ENCODE results near the gene VWA7.
"Not testable (repeated sequence)": the region's sequence is repeated elsewhere in the genome, so short reads cannot be mapped to it uniquely, and the experiment has no call there.

VWA7 gene

DNA sequence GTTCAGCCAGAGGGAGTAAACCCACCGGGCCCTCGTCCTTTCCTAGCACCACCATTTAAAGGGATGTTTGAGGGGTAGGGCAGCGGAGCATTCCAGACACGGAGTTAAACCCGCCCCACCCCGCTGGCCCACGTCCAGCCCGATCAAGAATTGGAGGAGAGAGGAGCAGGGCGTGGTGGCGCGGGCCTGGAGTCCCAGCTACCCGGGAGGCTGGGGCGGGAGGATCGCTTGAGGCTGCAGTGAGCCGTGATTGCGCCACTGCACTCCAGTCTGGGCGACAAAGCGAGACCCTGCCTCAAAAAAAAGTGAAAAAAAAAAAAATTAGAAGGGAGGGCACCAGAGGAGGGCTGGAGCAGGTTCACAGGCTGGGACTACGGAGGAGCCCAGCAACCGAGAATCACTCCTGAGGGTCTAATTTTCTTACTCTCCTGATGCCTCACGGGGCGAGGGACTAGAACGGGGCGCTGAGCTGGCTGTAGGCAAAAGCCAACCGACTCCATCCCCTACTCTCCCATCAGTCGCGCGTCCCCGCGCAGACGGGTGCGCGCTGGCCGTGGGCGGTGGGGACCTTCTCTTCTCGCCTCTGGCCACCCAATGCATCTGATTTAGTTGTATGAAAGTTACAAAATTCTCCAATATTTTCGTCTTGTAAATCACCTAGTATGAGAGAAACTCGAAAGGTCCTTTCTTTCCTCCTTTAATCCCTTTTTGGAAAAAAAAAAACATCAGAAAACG, 44.3 kb upstream of the VWA7 start:
- ATAC-seq (ENCODE audit: low read depth), result no peak; the same call in 2 of the 3 replicates
- Histone ChIP-seq H3K4me3 (ENCODE audit: severe bottlenecking) (peak overlapping the region; percentile 35), H3K27me3 (ENCODE audit: insufficient read depth, poor library complexity, severe bottlenecking) (no peaks in the 10 kb centered on the region), H3K27ac (ENCODE audit: poor library complexity, severe bottlenecking) (peak overlapping the region; percentile 92), H3K36me3 (ENCODE audit: low read depth) (peaks cover 6% of the 10 kb centered on the region; the same call in 1 of the 2 replicates), H3K4me1 (ENCODE audit: insufficient read depth, poor library complexity, severe bottlenecking) (peaks cover 49% of the 10 kb centered on the region), H3K9me3 (ENCODE audit: severe bottlenecking) (no peaks in the 10 kb centered on the region)
- TF ChIP-seq, protein P1, sequence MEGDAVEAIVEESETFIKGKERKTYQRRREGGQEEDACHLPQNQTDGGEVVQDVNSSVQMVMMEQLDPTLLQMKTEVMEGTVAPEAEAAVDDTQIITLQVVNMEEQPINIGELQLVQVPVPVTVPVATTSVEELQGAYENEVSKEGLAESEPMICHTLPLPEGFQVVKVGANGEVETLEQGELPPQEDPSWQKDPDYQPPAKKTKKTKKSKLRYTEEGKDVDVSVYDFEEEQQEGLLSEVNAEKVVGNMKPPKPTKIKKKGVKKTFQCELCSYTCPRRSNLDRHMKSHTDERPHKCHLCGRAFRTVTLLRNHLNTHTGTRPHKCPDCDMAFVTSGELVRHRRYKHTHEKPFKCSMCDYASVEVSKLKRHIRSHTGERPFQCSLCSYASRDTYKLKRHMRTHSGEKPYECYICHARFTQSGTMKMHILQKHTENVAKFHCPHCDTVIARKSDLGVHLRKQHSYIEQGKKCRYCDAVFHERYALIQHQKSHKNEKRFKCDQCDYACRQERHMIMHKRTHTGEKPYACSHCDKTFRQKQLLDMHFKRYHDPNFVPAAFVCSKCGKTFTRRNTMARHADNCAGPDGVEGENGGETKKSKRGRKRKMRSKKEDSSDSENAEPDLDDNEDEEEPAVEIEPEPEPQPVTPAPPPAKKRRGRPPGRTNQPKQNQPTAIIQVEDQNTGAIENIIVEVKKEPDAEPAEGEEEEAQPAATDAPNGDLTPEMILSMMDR (IDR thresholded peaks at IDR 0.05; ENCODE audit: poor library complexity, severe bottlenecking), result no peak
- DNase-seq (ENCODE audit: low spot score), result peak; percentile 82

DNA sequence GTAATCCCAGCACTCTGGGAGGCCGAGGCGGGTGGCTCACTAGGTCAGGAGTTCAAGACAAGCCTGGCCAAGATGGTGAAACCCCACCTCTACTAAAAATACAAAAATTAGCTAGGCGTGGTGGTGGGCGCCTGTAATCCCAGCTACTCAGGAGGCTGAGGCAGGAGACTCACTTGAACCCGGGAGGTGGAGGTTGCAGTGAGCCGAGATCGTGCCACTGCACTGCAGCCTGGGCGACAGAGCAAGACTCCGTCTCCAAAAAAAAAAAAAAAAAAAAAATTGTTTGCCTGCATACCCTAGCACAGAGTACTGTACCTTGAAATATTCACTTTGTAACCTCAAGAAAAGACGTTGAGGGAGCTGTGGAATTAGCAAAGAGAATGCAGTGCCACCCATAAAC, 43.3 kb upstream of the VWA7 start:
- not testable (repeated sequence) for H3K36me3 ChIP-seq (ENCODE audit: low read depth); H3K9me3 ChIP-seq (ENCODE audit: severe bottlenecking); ATAC-seq (ENCODE audit: low read depth); H3K27me3 ChIP-seq (ENCODE audit: insufficient read depth, poor library complexity, severe bottlenecking); H3K4me3 ChIP-seq (ENCODE audit: severe bottlenecking); DNase-seq (ENCODE audit: low spot score)
- Histone ChIP-seq H3K27ac (ENCODE audit: poor library complexity, severe bottlenecking) (peak overlapping the region; percentile 92), H3K4me1 (ENCODE audit: insufficient read depth, poor library complexity, severe bottlenecking) (peaks cover 39% of the 10 kb centered on the region)

DNA sequence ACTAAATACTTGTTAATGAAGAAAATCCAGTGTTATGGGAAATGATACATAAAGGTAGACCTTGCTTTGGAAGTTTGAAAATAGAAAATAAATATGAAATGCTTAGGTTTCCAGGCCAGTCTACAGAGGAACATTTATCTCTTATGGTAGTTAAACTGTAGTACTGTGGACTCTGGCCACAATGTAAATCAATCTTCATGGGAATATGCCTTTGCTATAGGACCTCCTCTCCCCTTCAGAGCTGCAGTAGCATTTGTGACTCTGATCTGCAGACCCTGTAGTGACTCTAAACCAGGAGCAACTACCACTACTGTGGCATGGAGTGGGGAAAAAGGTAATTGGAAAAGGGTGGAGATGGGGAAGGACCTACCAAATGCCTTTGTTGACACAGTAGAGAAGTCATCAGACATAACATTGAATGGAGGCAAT, 42.8 kb upstream of the VWA7 start:
- Histone ChIP-seq H3K9me3 (ENCODE audit: severe bottlenecking) (no peaks in the 10 kb centered on the region), H3K4me3 (ENCODE audit: severe bottlenecking) (no peak overlapping the region), H3K4me1 (ENCODE audit: insufficient read depth, poor library complexity, severe bottlenecking) (peaks cover 36% of the 10 kb centered on the region), H3K27me3 (ENCODE audit: insufficient read depth, poor library complexity, severe bottlenecking) (no peaks in the 10 kb centered on the region), H3K36me3 (ENCODE audit: low read depth) (peaks cover 6% of the 10 kb centered on the region; the same call in 1 of the 2 replicates), H3K27ac (ENCODE audit: poor library complexity, severe bottlenecking) (peak overlapping the region; percentile 92)
- ATAC-seq (ENCODE audit: low read depth) (no peak), DNase-seq (ENCODE audit: low spot score) (no peak)
- TF ChIP-seq, protein P1 (IDR thresholded peaks at IDR 0.05; ENCODE audit: poor library complexity, severe bottlenecking), result no peak

DNA sequence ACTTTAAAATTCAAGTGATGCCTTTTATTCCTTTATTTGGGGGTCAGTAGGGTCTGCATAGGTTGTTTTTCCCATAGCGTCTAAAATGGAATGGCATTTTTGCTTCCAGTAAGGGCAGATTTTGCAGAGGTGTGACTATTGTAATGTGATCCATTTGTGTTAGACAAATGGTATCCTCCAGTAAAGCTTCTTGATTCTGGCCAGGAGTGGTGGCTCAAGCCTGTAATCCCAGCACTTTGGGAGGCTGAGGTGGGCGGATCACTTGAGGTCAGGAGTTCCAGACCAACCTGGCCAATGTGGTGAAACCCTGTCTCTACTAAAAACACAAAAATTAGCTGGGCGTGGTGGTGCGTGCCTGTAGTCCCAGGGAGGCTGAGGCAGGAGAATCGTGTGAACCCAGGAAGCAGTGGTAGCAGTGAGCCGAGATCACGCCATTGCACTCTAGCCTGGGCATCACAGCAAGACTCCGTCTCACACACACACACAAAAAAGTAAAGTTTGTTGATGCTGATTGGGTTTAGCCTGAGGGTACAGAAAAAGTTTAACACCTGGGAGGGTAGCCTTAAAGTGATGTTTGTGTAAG, 40.9 kb upstream of the VWA7 start:
- not testable (repeated sequence) for ATAC-seq (ENCODE audit: low read depth); H3K9me3 ChIP-seq (ENCODE audit: severe bottlenecking); H3K36me3 ChIP-seq (ENCODE audit: low read depth); DNase-seq (ENCODE audit: low spot score); H3K27me3 ChIP-seq (ENCODE audit: insufficient read depth, poor library complexity, severe bottlenecking)
- Histone ChIP-seq H3K27ac (ENCODE audit: poor library complexity, severe bottlenecking) (peak overlapping the region; percentile 92), H3K4me3 (ENCODE audit: severe bottlenecking) (peak overlapping the region; percentile 45), H3K4me1 (ENCODE audit: insufficient read depth, poor library complexity, severe bottlenecking) (peaks cover 29% of the 10 kb centered on the region)
- TF ChIP-seq, protein P1 (IDR thresholded peaks at IDR 0.05; ENCODE audit: poor library complexity, severe bottlenecking), result peak; percentile 20

DNA sequence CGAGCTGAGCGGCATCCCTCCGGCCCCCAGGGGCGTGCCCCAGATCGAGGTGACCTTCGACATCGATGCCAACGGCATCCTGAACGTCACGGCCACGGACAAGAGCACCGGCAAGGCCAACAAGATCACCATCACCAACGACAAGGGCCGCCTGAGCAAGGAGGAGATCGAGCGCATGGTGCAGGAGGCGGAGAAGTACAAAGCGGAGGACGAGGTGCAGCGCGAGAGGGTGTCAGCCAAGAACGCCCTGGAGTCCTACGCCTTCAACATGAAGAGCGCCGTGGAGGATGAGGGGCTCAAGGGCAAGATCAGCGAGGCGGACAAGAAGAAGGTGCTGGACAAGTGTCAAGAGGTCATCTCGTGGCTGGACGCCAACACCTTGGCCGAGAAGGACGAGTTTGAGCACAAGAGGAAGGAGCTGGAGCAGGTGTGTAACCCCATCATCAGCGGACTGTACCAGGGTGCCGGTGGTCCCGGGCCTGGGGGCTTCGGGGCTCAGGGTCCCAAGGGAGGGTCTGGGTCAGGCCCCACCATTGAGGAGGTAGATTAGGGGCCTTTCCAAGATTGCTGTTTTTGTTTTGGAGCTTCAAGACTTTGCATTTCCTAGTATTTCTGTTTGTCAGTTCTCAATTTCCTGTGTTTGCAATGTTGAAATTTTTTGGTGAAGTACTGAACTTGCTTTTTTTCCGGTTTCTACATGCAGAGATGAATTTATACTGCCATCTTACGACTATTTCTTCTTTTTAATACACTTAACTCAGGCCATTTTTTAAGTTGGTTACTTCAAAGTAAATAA, 40.2 kb upstream of the VWA7 start:
- not testable (repeated sequence) for DNase-seq (ENCODE audit: low spot score); H3K9me3 ChIP-seq (ENCODE audit: severe bottlenecking); H3K36me3 ChIP-seq (ENCODE audit: low read depth); H3K27me3 ChIP-seq (ENCODE audit: insufficient read depth, poor library complexity, severe bottlenecking); ATAC-seq (ENCODE audit: low read depth)
- peaks cover 28% of the 10 kb centered on the region for H3K4me1 ChIP-seq (ENCODE audit: insufficient read depth, poor library complexity, severe bottlenecking)
- peak overlapping the region; percentile 92 for H3K27ac ChIP-seq (ENCODE audit: poor library complexity, severe bottlenecking)
- H3K4me3 ChIP-seq (ENCODE audit: severe bottlenecking), result peak overlapping the region; percentile 45

All from RWPE2 (cell line).